Activated CD4-positive, alpha-beta T cell treated with anti-CD3 and anti-CD28 coated beads for 36 hours (primary cell): ENCODE measurements around the gene EIPR1. TPM values are rescaled to one million over a fixed set of nuclear protein-coding genes. Genes with fewer than 3 reads are reported as not detected.

Source experiments
- ATAC-seq: fragments of 200-7000 bp; cut with Tn5 transposase; one replicate; pipeline ENCODE4 v1.10.0; 2021; ENCODE audit warnings: mild to moderate bottlenecking, moderate library complexity
- CTCF ChIA-PET: fragments of 350-600 bp; sonication (Branson Sonifier 250); formaldehyde crosslinking; loops from one replicate; lab custom pipeline; 2021; ENCODE audit warnings: antibody characterized with exemption; lab: Charles Lee
- POLR2A ChIA-PET: fragments of 350-600 bp; sonication (Branson Sonifier 250); formaldehyde crosslinking; loops from one replicate; lab custom pipeline; 2021; ENCODE audit warnings: antibody characterized with exemption, inconsistent platforms; lab: Charles Lee
- DNase-seq: peaks from one replicate; pipeline ENCODE4 v3.0.0-alpha.2; 2020
- H3K27ac Mint-ChIP-seq: one replicate; pipeline ENCODE4 v1.8.0; 2021; ENCODE audit warnings: mixed read lengths
- H3K27me3 Mint-ChIP-seq: one replicate; pipeline ENCODE4 v1.8.0; 2021; ENCODE audit warnings: mixed read lengths
- H3K36me3 Mint-ChIP-seq: one replicate; pipeline ENCODE4 v1.8.0; 2021; ENCODE audit warnings: low read depth, mixed read lengths
- H3K4me1 Mint-ChIP-seq: one replicate; pipeline ENCODE4 v1.8.0; 2021; ENCODE audit warnings: mixed read lengths
- H3K4me3 Mint-ChIP-seq: one replicate; pipeline ENCODE4 v1.8.0; 2021; ENCODE audit warnings: mild to moderate bottlenecking, moderate library complexity, mixed read lengths
- H3K9me3 Mint-ChIP-seq: one replicate; pipeline ENCODE4 v1.8.0; 2021; ENCODE audit warnings: low read depth, mixed read lengths
- intact Hi-C, 2 experiments: fragments of 100-400 bp; cut with DNase I in 1 of 2; cut with micrococcal nuclease in 1 of 2; formaldehyde crosslinking; loops; one replicate each; pipeline versions ENCODE4 v1.14.2 to v1.15.1; 2022 to 2024; cut with DNase I, micrococcal nuclease
- total RNA-seq, 2 experiments: library from RNA; stranded (reverse); gene quantifications; one replicate each; pipeline ENCODE4 v1.2.3, GENCODE V29; 2021

Gene EIPR1
- total RNA-seq, 2 experiments from 2014 or later = 38.6 to 58.2 TPM

DNA sequence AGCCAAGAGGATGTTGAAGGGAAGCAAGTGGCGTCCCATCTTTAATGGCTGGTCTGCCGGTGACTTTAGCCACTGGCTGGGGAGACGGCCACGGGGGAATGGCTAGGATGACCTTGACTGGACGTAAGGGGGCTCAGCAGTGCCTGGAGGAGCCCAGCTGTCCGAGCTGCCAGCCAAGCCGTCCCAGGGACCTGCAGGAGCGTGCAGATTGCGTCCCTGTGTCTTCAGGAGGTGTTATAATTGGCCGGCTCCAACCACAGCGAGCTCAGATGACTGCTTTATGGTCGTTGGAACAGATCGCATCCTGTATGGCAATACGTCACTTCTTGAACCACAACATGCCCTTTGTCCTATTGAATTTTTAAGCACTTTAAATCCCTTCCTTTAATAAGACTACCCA lies 204.6 kb downstream of the EIPR1 start:
- POLR2A ChIA-PET = no interaction called here
- H3K4me3 Mint-ChIP-seq = no peak overlapping the region
- peaks cover 12% of the 10 kb centered on the region for H3K36me3 Mint-ChIP-seq
- no peaks in the 10 kb centered on the region for H3K27me3 Mint-ChIP-seq
- DNase-seq (no peak), ATAC-seq (no peak)
- H3K4me1 Mint-ChIP-seq = no peaks in the 10 kb centered on the region
- H3K9me3 Mint-ChIP-seq = no peaks in the 10 kb centered on the region
- intact Hi-C loops = no loop called here
- no peak overlapping the region for H3K27ac Mint-ChIP-seq
- CTCF ChIA-PET = no interaction called here

GRCh38 chr2:3172265-3172935 lies 205.2 kb downstream of the EIPR1 start:
- no peaks in the 10 kb centered on the region for H3K4me1 Mint-ChIP-seq
- no peaks in the 10 kb centered on the region for H3K27me3 Mint-ChIP-seq
- DNase-seq (no peak), ATAC-seq (no peak)
- POLR2A ChIA-PET = no interaction called here
- intact Hi-C loops = no loop called here
- CTCF ChIA-PET = no interaction called here
- H3K27ac Mint-ChIP-seq = no peak overlapping the region
- no peak overlapping the region for H3K4me3 Mint-ChIP-seq
- peaks cover 16% of the 10 kb centered on the region for H3K36me3 Mint-ChIP-seq
- H3K9me3 Mint-ChIP-seq = no peaks in the 10 kb centered on the region

- no peak for DNase-seq
- H3K27ac Mint-ChIP-seq = no peak overlapping the region
- peaks cover 22% of the 10 kb centered on the region for H3K36me3 Mint-ChIP-seq
- ChIA-PET POLR2A (no interaction called here), CTCF (no interaction called here)
- H3K4me3 Mint-ChIP-seq = no peak overlapping the region
- H3K27me3 Mint-ChIP-seq = no peaks in the 10 kb centered on the region
- intact Hi-C loops = no loop called here
- no peaks in the 10 kb centered on the region for H3K9me3 Mint-ChIP-seq
- no peak for ATAC-seq
- H3K4me1 Mint-ChIP-seq = no peaks in the 10 kb centered on the region
These were observed 205.9 kb downstream of the EIPR1 start for GRCh38 chr2:3171564-3172264.

DNA sequence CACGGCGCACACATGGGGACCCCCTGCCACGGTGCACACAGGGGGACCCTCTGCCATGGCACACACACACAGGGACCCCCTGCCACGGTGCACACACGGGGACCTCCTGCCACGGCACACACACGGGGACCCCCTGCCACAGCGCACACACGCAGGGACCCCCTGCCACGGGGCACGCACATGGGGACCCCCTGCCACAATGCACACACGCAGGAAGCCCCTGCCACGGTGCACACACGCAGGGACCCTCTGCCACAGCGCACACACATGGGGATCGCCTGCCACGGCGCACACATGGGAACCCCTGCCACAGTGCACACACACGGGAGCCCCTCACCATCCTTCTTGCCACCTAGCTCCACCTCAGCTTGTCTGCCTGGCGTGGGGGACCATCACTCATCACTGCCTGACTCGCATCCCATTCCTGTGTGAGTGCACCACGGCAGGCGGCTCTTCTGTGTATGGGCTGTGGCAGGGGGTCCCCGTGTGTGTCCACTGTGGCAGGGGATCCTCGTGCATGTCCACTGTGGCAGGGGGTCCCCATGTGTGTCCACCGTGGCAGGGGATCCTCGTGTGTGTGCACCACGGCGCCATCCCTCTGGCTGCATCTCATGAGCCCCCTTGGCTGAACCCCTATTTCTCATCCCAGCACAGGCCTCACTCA lies 206.7 kb downstream of the EIPR1 start:
- ATAC-seq (no peak), DNase-seq (no peak)
- Mint-ChIP-seq H3K27me3 (no peaks in the 10 kb centered on the region), H3K36me3 (peaks cover 27% of the 10 kb centered on the region), H3K27ac (no peak overlapping the region), H3K4me3 (no peak overlapping the region), H3K9me3 (peaks cover 3% of the 10 kb centered on the region), H3K4me1 (no peaks in the 10 kb centered on the region)
- intact Hi-C loops = no loop called here
- POLR2A ChIA-PET = no interaction called here
- CTCF ChIA-PET = no interaction called here

DNA sequence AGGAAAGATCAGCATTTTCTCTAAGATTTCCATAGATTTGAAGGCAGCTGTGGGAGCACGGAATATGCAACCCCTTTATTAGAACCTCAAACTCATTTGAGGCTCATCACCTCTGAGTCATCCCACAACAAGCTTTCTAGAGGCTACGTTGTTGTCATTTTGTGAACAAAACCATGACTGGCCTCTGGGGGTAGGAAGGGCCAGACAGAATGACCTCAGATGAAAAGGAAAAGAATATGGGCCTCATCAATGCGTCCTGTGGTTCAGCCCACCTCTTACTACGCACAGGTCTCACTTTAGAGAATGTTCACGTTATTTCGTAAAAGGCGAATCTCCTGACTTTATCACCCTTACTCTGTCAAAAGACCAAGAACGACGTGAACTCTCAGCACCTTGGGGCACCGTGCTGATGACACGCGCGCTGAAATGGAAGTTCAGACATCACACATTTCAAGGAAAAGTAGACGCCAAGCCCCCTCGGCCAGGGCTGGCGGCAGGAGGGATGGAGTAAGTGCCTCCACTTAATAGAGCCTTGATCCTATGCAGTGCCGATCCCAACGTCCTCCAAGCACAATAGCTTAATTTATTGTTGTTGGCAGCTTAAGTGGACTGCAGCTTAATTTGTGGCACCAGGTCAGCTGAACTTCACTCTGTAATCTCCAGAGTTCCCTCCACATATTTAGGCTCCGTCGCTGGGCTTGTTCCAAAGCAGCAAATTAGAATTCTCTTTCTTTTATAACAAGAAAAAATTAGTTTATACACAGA lies 208.3 kb downstream of the EIPR1 start:
- ATAC-seq = no peak
- DNase-seq = no peak
- Mint-ChIP-seq H3K9me3 (peaks cover 10% of the 10 kb centered on the region), H3K27me3 (no peaks in the 10 kb centered on the region), H3K4me1 (no peaks in the 10 kb centered on the region), H3K27ac (no peak overlapping the region), H3K4me3 (no peak overlapping the region), H3K36me3 (peaks cover 38% of the 10 kb centered on the region)
- ChIA-PET CTCF (no interaction called here), POLR2A (no interaction called here)
- intact Hi-C loops = no loop called here

DNA sequence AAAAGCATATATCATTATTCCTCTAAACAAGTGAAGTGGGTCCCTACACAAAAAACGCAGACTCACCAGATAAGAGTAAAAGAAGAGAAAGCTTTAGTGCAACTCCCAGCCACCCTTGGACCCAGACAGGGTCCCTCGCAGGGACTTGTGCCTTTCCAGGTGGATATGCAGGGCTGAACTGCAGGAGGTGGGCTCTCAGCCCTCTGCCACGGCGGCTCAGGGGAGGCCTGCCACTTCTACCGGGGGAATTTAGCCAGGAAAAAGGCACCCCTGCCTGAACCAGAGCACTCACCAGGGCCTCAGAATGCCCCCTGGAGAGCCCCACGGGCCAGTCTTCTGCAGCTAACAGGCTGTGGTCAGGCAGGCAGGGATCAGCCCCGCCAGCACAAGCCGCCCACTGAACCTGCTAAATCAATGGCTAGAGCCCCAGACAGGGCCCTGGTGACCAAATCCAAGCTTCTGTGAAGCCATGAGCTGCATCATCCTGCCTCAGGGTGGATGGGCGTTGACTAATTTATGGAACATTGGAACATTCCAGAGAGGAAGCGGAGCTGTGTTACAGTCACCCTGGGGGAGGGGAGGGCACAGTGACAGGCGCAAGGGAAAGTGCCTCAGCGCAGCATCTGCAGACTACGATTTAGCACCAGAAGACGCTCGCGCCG lies 209.3 kb downstream of the EIPR1 start:
- H3K27ac Mint-ChIP-seq = no peak overlapping the region
- ChIA-PET POLR2A (no interaction called here), CTCF (no interaction called here)
- ATAC-seq (no peak), DNase-seq (no peak)
- H3K36me3 Mint-ChIP-seq = peaks cover 46% of the 10 kb centered on the region
- peaks cover 18% of the 10 kb centered on the region for H3K9me3 Mint-ChIP-seq
- no peaks in the 10 kb centered on the region for H3K27me3 Mint-ChIP-seq
- H3K4me3 Mint-ChIP-seq = no peak overlapping the region
- intact Hi-C loops = no loop called here
- H3K4me1 Mint-ChIP-seq = no peaks in the 10 kb centered on the region

DNA sequence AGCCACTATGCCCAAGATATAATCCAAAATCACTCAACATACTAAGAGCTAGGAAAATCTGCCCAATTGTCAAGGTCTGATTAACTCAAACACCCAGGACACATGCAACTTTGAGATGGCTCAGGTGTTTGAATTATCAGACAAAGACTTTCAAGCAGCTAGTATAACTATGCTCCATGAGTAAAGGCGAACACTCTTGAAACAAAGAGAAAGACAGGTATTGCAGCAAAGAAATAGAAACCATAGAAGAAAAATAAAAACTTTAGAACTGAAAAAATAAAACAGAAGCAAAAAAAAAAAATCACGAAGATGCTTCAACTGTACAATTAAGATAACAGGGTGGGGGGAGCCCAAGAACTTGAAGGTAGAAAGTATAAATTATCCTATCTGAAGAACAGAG lies 214.2 kb downstream of the EIPR1 start:
- ATAC-seq (no peak), DNase-seq (no peak)
- H3K36me3 Mint-ChIP-seq = peaks cover 60% of the 10 kb centered on the region
- ChIA-PET POLR2A (no interaction called here), CTCF (no interaction called here)
- intact Hi-C loops = no loop called here
- H3K4me3 Mint-ChIP-seq = no peak overlapping the region
- H3K27me3 Mint-ChIP-seq = no peaks in the 10 kb centered on the region
- no peak overlapping the region for H3K27ac Mint-ChIP-seq
- peaks cover 25% of the 10 kb centered on the region for H3K9me3 Mint-ChIP-seq
- no peaks in the 10 kb centered on the region for H3K4me1 Mint-ChIP-seq

DNA sequence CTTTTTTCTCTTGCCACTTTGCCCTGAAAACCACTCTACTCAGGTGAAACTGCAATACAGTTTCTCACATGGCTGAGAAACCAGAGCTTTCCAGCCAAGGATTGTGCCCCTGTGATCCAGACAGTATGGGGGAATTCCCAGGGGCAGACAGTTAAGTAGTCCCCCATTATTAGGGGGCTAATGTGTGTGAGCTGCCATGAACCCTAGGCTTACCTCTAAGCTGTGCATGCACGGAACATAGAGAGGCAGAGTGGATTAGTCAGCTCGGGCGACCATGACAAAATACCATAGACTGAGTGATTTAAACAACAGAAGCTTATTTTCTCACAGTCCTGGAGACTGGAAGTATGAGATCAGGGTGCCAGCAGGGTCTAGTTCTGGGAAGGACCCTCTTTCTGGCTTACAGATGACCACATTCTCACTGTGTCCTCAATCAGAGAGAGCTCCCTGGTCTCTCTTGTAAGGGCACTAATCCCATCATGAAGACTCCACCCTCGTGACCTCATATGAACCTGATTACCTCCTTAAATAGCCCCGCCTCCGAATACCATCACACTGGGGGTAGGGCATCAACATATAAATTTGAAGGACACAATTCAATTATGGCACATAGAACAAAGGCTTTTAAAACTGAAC lies 215.1 kb downstream of the EIPR1 start:
- H3K27ac Mint-ChIP-seq = no peak overlapping the region
- H3K36me3 Mint-ChIP-seq = peaks cover 57% of the 10 kb centered on the region
- ChIA-PET CTCF (no interaction called here), POLR2A (no interaction called here)
- DNase-seq (no peak), ATAC-seq (no peak)
- no peaks in the 10 kb centered on the region for H3K4me1 Mint-ChIP-seq
- peaks cover 25% of the 10 kb centered on the region for H3K9me3 Mint-ChIP-seq
- no peaks in the 10 kb centered on the region for H3K27me3 Mint-ChIP-seq
- H3K4me3 Mint-ChIP-seq = no peak overlapping the region
- intact Hi-C loops = no loop called here

DNA sequence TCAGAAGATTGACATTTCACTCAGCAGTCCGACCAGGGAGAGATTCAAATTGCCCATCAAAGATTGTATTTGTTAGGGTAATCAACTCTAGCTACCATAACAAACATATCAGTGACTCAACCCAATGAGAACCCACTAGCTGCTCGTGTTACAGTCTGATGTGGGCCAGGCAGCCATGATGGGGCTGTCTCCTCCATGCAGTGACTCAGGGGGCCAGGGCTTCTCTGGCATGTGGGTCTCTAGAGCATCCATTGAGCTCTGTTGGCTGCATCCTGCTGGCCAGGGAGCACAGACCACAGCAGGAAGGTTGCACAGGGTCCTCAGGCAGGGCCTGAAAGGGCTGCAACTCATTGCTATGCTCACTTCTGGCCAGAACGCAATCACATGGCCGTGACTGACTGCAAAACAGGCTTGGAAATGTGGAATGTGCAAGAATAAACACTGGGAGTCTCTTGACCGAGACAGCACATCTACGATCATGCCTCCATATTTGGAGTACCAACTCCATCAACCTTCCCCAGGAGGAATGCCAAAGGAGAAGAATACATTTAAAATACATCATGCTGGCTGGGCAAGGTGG lies 216.8 kb downstream of the EIPR1 start:
- ATAC-seq (no peak), DNase-seq (no peak)
- intact Hi-C loops = no loop called here
- peaks cover 49% of the 10 kb centered on the region for H3K36me3 Mint-ChIP-seq
- H3K27me3 Mint-ChIP-seq = no peaks in the 10 kb centered on the region
- H3K4me1 Mint-ChIP-seq = no peaks in the 10 kb centered on the region
- no peak overlapping the region for H3K27ac Mint-ChIP-seq
- POLR2A ChIA-PET = no interaction called here
- peaks cover 22% of the 10 kb centered on the region for H3K9me3 Mint-ChIP-seq
- CTCF ChIA-PET = no interaction called here
- no peak overlapping the region for H3K4me3 Mint-ChIP-seq

DNA sequence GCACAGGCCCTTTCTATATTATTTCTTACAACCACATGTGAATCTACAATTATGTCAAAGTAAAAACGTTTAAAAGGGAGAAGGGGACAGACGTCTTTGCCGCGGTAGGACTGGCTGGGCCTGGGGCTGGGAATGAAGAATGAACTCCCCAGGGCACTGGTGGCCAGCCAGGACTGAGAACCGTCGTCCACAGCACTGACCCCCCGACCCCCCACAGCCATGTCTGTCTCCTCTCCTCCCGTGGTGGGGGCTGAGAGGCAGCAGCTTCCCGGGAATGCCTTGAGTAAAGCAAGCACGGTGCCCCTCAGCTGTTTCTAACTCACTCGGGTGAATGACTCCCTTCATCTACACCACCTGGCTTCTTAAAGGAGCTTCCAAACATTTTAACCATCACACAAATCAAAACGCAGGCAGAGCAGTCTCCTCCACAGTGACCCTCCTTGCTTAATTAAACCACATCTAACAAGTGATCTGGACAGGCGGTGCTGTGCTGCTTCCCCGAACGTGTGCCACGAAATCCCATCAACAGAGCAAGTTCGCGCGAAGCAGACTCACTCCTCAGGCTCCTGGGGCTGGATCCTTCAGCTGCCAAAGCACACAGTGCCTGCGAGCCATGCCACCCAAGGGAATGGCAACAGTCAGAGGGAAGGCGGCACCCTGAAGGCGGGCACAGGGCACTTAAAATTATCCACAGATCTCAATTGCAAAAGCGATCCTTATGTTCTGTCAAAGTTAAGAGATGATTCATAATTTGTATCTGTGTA lies 217.7 kb downstream of the EIPR1 start:
- intact Hi-C loops = no loop called here
- H3K9me3 Mint-ChIP-seq = peaks cover 17% of the 10 kb centered on the region
- no peaks in the 10 kb centered on the region for H3K27me3 Mint-ChIP-seq
- CTCF ChIA-PET = no interaction called here
- peaks cover under 1% of the 10 kb centered on the region for H3K4me1 Mint-ChIP-seq
- POLR2A ChIA-PET = no interaction called here
- H3K4me3 Mint-ChIP-seq = no peak overlapping the region
- H3K36me3 Mint-ChIP-seq = peaks cover 42% of the 10 kb centered on the region
- no peak overlapping the region for H3K27ac Mint-ChIP-seq
- no peak for ATAC-seq
- no peak for DNase-seq
